Liver (tissue), 9 donors: Measurements from ENCODE around the gene NEUROD1. TPM values are rescaled to one million over a fixed set of nuclear protein-coding genes. Genes with fewer than 3 reads are reported as not detected.
"Not testable (repeated sequence)": the region's sequence is repeated elsewhere in the genome, so short reads cannot be mapped to it uniquely, and the experiment has no call there.

ENCODE experiments used
- DNase-seq: peaks from one replicate; pipeline ENCODE4 v3.0.0-alpha.2; 2017; ENCODE audit warnings: low spot score
- H3K27ac ChIP-seq, 2 donors: one replicate each; pipeline ENCODE4 v1.7.0; 2013; ENCODE audit warnings: inconsistent platforms in 2 of 2, low read length in 2 of 2, control low read depth in 1 of 2, low read depth in 1 of 2, mild to moderate bottlenecking in 1 of 2
- H3K27me3 ChIP-seq, 4 donors: one replicate each; pipeline versions ENCODE4 v1.6.1 to v1.7.0; 2013; ENCODE audit warnings: low read length in 3 of 4, inconsistent platforms in 1 of 4, mild to moderate bottlenecking in 1 of 4, moderate library complexity in 1 of 4; ENCODE audit not compliant: control insufficient read depth in 4 of 4, insufficient read depth in 4 of 4
- H3K36me3 ChIP-seq, 4 donors: one replicate each; pipeline versions ENCODE4 v1.6.1 to v1.7.0; 2013; ENCODE audit warnings: low read length in 3 of 4, mild to moderate bottlenecking in 3 of 4, low read depth in 1 of 4, moderate library complexity in 1 of 4; ENCODE audit not compliant: control insufficient read depth in 4 of 4, insufficient read depth in 3 of 4
- H3K4me1 ChIP-seq, 4 donors: one replicate each; pipeline versions ENCODE4 v1.6.1 to v1.7.0; 2013; ENCODE audit warnings: low read length in 3 of 4, mild to moderate bottlenecking in 3 of 4, moderate library complexity in 1 of 4; ENCODE audit not compliant: control insufficient read depth in 4 of 4, insufficient read depth in 4 of 4
- H3K4me3 ChIP-seq, 3 donors: one replicate each; pipeline versions ENCODE4 v1.6.1 to v1.7.0; 2013; ENCODE audit warnings: low read length in 3 of 3, control low read depth in 1 of 3, low read depth in 1 of 3, mild to moderate bottlenecking in 1 of 3
- H3K9ac ChIP-seq, 2 donors: one replicate each; pipeline ENCODE4 v1.7.0; 2013; ENCODE audit warnings: low read length in 2 of 2, mild to moderate bottlenecking in 2 of 2, moderate library complexity in 2 of 2, control low read depth in 1 of 2, low read depth in 1 of 2
- H3K9me3 ChIP-seq, 4 donors: one replicate each; pipeline versions ENCODE4 v1.6.1 to v1.7.0; 2013; ENCODE audit warnings: low read length in 3 of 4; ENCODE audit not compliant: control insufficient read depth in 4 of 4
- EGR1 ChIP-seq, 2 donors: IDR thresholded peaks; 2 replicates each; pipeline ENCODE4 v1.6.1; 2016 to 2018; ENCODE audit warnings: antibody characterized with exemption in 2 of 2, low read depth in 2 of 2
- FOXA1 ChIP-seq: IDR thresholded peaks from 2 replicates; pipeline ENCODE4 v1.6.1; 2016; ENCODE audit warnings: antibody characterized with exemption
- FOXA2 ChIP-seq: IDR thresholded peaks from 2 replicates; pipeline ENCODE4 v1.6.1; 2016; ENCODE audit warnings: antibody characterized with exemption
- GABPA ChIP-seq, 2 donors: IDR thresholded peaks in 1 of 2; conservative IDR thresholded peaks in 1 of 2; 2 replicates each; pipeline ENCODE4 v1.6.1; 2016; ENCODE audit warnings: antibody characterized with exemption in 2 of 2, mild to moderate bottlenecking in 1 of 2, moderate library complexity in 1 of 2
- JUND ChIP-seq, 2 donors: IDR thresholded peaks; 2 replicates each; pipeline ENCODE4 v1.6.1; 2016; ENCODE audit warnings: antibody characterized with exemption in 2 of 2
- NR2F2 ChIP-seq: IDR thresholded peaks from 2 replicates; pipeline ENCODE4 v1.6.1; 2016; ENCODE audit warnings: antibody characterized with exemption
- RAD21 ChIP-seq, 2 donors: IDR thresholded peaks; 2 replicates each; pipeline ENCODE4 v1.6.1; 2016; ENCODE audit warnings: antibody characterized with exemption in 2 of 2, mild to moderate bottlenecking in 2 of 2
- RXRA ChIP-seq, 2 donors: IDR thresholded peaks; 2 replicates each; pipeline ENCODE4 v1.6.1; 2017 to 2018; ENCODE audit warnings: antibody characterized with exemption in 2 of 2, mild to moderate bottlenecking in 1 of 2
- SP1 ChIP-seq: IDR thresholded peaks from 2 replicates; pipeline ENCODE4 v1.6.1; 2018; ENCODE audit warnings: antibody characterized with exemption, mild to moderate bottlenecking
- TAF1 ChIP-seq: conservative IDR thresholded peaks from 2 replicates; pipeline ENCODE4 v1.6.1; 2016; ENCODE audit warnings: antibody characterized with exemption, mild to moderate bottlenecking
- YY1 ChIP-seq: IDR thresholded peaks from 2 replicates; pipeline ENCODE4 v1.6.1; 2016; ENCODE audit warnings: antibody characterized with exemption, mild to moderate bottlenecking
- WGBS: extraction: QIAGEN DNeasy Blood & Tissue Kit; methylation state at CpG from one replicate; pipeline ENCODE4 v1.1.7; 2013; 5-methylcytosine and 5-hydroxymethylcytosine counted together
- polyA plus RNA-seq, 2 donors: library from polyadenylated mRNA; stranded (reverse) in 1 of 2; unstranded in 1 of 2; fragments of 200-250 nt in 1 of 2; fragments of >200 nt in 1 of 2; fragmentation: Nextera tagmentation in 1 of 2; extraction: Ambion mirVana in 1 of 2; gene quantifications; one replicate each; pipeline versions ENCODE4 v1.2.1 to v1.2.3, GENCODE V29; 2013 to 2015
- total RNA-seq, 2 donors: library from RNA; depleted of rRNA; stranded (reverse); fragments of >200 nt; gene quantifications; one replicate each; pipeline ENCODE4 v1.2.3, GENCODE V29; 2014
- TF ChIP-seq, protein P1 (sequence below): fragments of 150-350 bp; IDR thresholded peaks from 2 replicates; pipeline ENCODE4 v1.5.1; 2017; ENCODE audit warnings: improper control_type of control experiment, low read depth, low read length; ENCODE audit not compliant: missing input control
- TF ChIP-seq, protein P2 (sequence below): IDR thresholded peaks from 2 replicates; pipeline ENCODE4 v1.6.1; 2016; ENCODE audit warnings: antibody characterized with exemption
- TF ChIP-seq, protein P3 (sequence below): IDR thresholded peaks from 2 replicates; pipeline ENCODE4 v1.6.1; 2016; ENCODE audit warnings: antibody characterized with exemption, mild to moderate bottlenecking
- donor health status: healthy.
- donor health status: healthy.
- donor health status: healthy.
- donor health status: healthy.
- donor health status: healthy.

Gene NEUROD1
- total and polyA plus RNA-seq, 4 donors: not detected

DNA sequence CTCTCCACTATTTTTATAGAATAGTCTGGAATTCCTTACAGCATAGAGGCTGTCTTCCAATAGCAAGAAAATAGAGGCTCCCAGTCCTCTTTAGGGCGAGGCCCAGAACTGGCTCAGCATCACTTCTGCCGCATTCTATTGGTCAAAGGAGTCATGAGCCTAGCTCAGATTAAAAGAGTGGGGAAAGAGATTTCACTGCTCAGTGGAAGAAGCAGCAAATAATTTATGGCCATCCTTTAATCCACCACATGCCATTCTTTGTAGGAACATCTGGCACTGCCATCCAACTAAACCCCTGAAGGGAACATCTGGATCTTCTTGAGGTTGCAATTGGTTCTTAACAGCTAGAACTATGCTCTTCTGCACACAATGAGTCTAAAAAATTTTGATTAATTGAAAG, 43.4 kb upstream of the NEUROD1 start:
- no peaks in the 10 kb centered on the region for H3K4me1 ChIP-seq
- no peak overlapping the region for H3K9ac ChIP-seq
- peaks cover 0 to 2% (median 0%) of the 10 kb centered on the region in 4 donors for H3K27me3 ChIP-seq
- H3K36me3 ChIP-seq: no peaks in the 10 kb centered on the region
- H3K4me3 ChIP-seq: no peak overlapping the region
- no peak overlapping the region for H3K27ac ChIP-seq
- WGBS: 48% methylated on average over 2 of the region's 2 CpGs
- H3K9me3 ChIP-seq: peaks cover 5 to 6% (median 6%) of the 10 kb centered on the region in 4 donors
- TF ChIP-seq RXRA (IDR thresholded peaks at IDR 0.05) (no peak), RAD21 (IDR thresholded peaks at IDR 0.05) (no peak), FOXA2 (no peak), SP1 (no peak), EGR1 (IDR thresholded peaks at IDR 0.05; ENCODE audit: low read depth in 2 of 2) (no peak), GABPA (IDR thresholded peaks at IDR 0.05 in 1 of 2, conservative IDR thresholded peaks at IDR 0.05 in 1 of 2) (no peak), TAF1 (no peak), FOXA1 (no peak), JUND (IDR thresholded peaks at IDR 0.05) (no peak), NR2F2 (no peak)
- TF ChIP-seq, protein P1, sequence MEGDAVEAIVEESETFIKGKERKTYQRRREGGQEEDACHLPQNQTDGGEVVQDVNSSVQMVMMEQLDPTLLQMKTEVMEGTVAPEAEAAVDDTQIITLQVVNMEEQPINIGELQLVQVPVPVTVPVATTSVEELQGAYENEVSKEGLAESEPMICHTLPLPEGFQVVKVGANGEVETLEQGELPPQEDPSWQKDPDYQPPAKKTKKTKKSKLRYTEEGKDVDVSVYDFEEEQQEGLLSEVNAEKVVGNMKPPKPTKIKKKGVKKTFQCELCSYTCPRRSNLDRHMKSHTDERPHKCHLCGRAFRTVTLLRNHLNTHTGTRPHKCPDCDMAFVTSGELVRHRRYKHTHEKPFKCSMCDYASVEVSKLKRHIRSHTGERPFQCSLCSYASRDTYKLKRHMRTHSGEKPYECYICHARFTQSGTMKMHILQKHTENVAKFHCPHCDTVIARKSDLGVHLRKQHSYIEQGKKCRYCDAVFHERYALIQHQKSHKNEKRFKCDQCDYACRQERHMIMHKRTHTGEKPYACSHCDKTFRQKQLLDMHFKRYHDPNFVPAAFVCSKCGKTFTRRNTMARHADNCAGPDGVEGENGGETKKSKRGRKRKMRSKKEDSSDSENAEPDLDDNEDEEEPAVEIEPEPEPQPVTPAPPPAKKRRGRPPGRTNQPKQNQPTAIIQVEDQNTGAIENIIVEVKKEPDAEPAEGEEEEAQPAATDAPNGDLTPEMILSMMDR: no peak
- TF ChIP-seq, protein P2, sequence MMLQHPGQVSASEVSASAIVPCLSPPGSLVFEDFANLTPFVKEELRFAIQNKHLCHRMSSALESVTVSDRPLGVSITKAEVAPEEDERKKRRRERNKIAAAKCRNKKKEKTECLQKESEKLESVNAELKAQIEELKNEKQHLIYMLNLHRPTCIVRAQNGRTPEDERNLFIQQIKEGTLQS: no peak
- TF ChIP-seq, protein P3, sequence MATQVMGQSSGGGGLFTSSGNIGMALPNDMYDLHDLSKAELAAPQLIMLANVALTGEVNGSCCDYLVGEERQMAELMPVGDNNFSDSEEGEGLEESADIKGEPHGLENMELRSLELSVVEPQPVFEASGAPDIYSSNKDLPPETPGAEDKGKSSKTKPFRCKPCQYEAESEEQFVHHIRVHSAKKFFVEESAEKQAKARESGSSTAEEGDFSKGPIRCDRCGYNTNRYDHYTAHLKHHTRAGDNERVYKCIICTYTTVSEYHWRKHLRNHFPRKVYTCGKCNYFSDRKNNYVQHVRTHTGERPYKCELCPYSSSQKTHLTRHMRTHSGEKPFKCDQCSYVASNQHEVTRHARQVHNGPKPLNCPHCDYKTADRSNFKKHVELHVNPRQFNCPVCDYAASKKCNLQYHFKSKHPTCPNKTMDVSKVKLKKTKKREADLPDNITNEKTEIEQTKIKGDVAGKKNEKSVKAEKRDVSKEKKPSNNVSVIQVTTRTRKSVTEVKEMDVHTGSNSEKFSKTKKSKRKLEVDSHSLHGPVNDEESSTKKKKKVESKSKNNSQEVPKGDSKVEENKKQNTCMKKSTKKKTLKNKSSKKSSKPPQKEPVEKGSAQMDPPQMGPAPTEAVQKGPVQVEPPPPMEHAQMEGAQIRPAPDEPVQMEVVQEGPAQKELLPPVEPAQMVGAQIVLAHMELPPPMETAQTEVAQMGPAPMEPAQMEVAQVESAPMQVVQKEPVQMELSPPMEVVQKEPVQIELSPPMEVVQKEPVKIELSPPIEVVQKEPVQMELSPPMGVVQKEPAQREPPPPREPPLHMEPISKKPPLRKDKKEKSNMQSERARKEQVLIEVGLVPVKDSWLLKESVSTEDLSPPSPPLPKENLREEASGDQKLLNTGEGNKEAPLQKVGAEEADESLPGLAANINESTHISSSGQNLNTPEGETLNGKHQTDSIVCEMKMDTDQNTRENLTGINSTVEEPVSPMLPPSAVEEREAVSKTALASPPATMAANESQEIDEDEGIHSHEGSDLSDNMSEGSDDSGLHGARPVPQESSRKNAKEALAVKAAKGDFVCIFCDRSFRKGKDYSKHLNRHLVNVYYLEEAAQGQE: no peak
- DNase-seq: no peak

DNA sequence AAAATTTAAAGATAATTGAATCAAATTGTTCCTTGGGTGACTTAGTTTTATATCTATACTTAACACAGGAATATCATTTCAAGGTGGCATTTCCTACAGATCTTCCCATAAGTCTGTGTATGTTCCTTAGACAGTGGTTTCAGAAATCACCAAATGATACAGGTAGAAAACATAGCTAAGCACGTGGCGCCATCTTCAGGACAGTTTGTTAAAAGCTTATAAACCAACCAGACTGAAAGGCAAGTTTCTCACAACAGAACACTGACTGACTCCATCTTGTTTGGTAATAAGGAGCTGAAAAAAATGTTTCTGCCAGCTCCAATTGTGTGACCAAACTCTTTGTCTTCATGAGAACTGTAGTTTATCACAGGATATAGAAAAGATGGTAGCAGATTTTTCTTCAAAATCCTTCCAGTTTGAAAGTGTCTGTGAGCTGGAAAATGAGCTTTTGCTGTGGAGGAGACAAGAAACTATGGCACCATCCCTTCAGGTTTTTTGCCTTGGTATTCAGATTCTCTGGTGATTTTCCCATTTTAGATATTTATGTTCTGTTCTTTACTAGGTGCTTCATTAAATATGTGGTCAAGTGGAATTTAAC, 34.8 kb upstream of the NEUROD1 start:
- under 1% methylated on average over 2 of the region's 2 CpGs for WGBS
- no peak overlapping the region for H3K9ac ChIP-seq
- H3K27ac ChIP-seq: no peak overlapping the region
- H3K4me1 ChIP-seq: no peaks in the 10 kb centered on the region
- TF ChIP-seq, protein P1: peak; percentile 72
- peak; percentile 83 for TF ChIP-seq YY1
- TF ChIP-seq, protein P2: no peak
- TF ChIP-seq RAD21 (IDR thresholded peaks at IDR 0.05): peak; percentile 96 to 98
- no peak for TF ChIP-seq NR2F2
- no peaks in the 10 kb centered on the region for H3K27me3 ChIP-seq
- no peaks in the 10 kb centered on the region for H3K9me3 ChIP-seq
- H3K36me3 ChIP-seq: no peaks in the 10 kb centered on the region
- no peak overlapping the region for H3K4me3 ChIP-seq
- peak; percentile 70 for DNase-seq

DNA sequence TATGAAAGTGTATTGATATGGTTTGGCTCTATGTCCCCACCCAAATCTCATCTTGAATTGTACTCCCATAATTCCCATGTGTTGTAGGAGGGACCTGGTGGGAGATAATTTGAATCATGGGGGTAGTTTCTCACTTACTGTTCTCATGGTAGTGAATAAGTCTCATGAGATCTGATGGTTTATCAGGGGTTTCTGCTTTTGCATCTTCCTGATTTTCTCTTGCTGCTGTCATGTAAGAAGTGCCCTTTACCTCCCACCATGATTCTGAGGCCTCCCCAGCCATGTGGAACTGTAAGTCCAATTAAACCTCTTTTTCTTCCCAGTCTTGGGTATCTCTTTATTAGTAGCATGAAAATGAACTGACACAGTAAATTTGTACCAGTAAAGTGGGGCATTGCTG, 30.7 kb upstream of the NEUROD1 start:
- H3K9ac ChIP-seq, DNase-seq, H3K36me3 ChIP-seq, H3K9me3 ChIP-seq, H3K4me3 ChIP-seq, H3K27me3 ChIP-seq, H3K4me1 ChIP-seq, H3K27ac ChIP-seq: not testable (repeated sequence)

DNA sequence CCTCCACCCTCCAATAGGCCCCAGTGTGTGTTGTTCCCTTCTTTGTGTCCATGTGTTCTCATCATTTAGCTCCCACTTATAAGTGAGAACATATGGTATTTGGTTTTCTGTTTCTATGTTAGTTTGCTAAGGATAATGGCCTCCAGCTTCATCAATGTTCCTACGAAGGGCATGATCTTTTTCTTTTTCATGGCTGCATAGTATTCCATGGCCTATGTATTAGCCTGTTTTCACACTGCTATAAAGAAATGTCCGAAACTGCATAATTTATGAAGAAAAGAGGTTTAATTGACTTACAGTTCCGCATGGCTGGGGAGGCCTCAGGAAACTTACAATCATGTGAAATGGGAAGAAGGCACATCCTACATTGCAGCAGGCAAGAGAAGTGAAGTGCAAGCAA, 22.2 kb upstream of the NEUROD1 start:
- H3K9ac ChIP-seq, H3K9me3 ChIP-seq, H3K27ac ChIP-seq, H3K36me3 ChIP-seq, H3K4me3 ChIP-seq, DNase-seq, H3K4me1 ChIP-seq, H3K27me3 ChIP-seq: not testable (repeated sequence)
- 91% methylated on average over 3 of the region's 3 CpGs for WGBS
